Hepatocyte (in vitro differentiated cells): ENCODE data around the gene ATCAY. TPM values are rescaled to one million over a fixed set of nuclear protein-coding genes. Genes with fewer than 3 reads are reported as not detected.
A peak's percentile ranks its signal among the peaks of the same experiment; 100 is the strongest.

Source experiments
- DNase-seq: peaks from one replicate; pipeline ENCODE4 v3.0.0-alpha.2; 2016; ENCODE audit warnings: low spot score
- H2AFZ ChIP-seq: fragments of 200-600 bp; sonication (generic); 2 replicates; pipeline ENCODE4 v1.6.0; 2016; ENCODE audit warnings: antibody characterized with exemption, mild to moderate bottlenecking
- H3K27ac ChIP-seq: fragments of 200-600 bp; sonication (generic); 2 replicates; pipeline ENCODE4 v1.5.1; 2016; ENCODE audit warnings: mild to moderate bottlenecking
- H3K27me3 ChIP-seq: fragments of 200-600 bp; sonication (generic); 2 replicates; pipeline ENCODE4 v1.6.1; 2016
- H3K36me3 ChIP-seq: fragments of 200-600 bp; sonication (generic); replicated peaks from 2 replicates; pipeline ENCODE4 v1.5.1; 2016; ENCODE audit warnings: low read depth; ENCODE audit not compliant: insufficient read depth
- H3K4me1 ChIP-seq: fragments of 200-600 bp; sonication (generic); 2 replicates; pipeline ENCODE4 v1.5.1; 2016; ENCODE audit warnings: mild to moderate bottlenecking, moderate library complexity; ENCODE audit not compliant: insufficient read depth
- H3K4me2 ChIP-seq: fragments of 200-600 bp; sonication (generic); 2 replicates; pipeline ENCODE4 v1.6.0; 2016
- H3K4me3 ChIP-seq: fragments of 200-600 bp; sonication (generic); 2 replicates; pipeline ENCODE4 v1.5.1; 2016; ENCODE audit warnings: mild to moderate bottlenecking
- H3K79me2 ChIP-seq: fragments of 200-600 bp; sonication (generic); 2 replicates; pipeline ENCODE4 v1.6.0; 2017; ENCODE audit warnings: mild to moderate bottlenecking
- H3K9me2 ChIP-seq: fragments of 200-600 bp; sonication (generic); replicated peaks from 2 replicates; pipeline ENCODE4 v1.6.0; 2017; ENCODE audit warnings: mild to moderate bottlenecking; ENCODE audit not compliant: insufficient read depth
- H3K9me3 ChIP-seq: fragments of 200-600 bp; sonication (generic); 2 replicates; pipeline ENCODE4 v1.5.1; 2016; ENCODE audit warnings: low read depth, mild to moderate bottlenecking
- H4K20me1 ChIP-seq: fragments of 200-600 bp; sonication (generic); 2 replicates; pipeline ENCODE4 v1.6.0; 2016; ENCODE audit warnings: mild to moderate bottlenecking; ENCODE audit not compliant: insufficient read depth, poor library complexity, severe bottlenecking
- EZH2 ChIP-seq: fragments of 200-600 bp; sonication (generic); IDR thresholded peaks from 2 replicates; pipeline ENCODE4 v1.6.1; 2016; ENCODE audit warnings: antibody characterized with exemption, mild to moderate bottlenecking, borderline replicate concordance
- EZH2phosphoT487 ChIP-seq: fragments of 200-600 bp; sonication (generic); IDR thresholded peaks from one replicate; pipeline ENCODE4 v1.6.1; 2018; ENCODE audit warnings: antibody characterized with exemption, mild to moderate bottlenecking, low read depth, moderate library complexity; ENCODE audit not compliant: unreplicated experiment, severe bottlenecking
- WGBS: methylation state at CpG from one replicate; pipeline ENCODE4 v1.1.6; 2016; ENCODE audit warnings: low lambda C conversion rate; ENCODE audit errors: missing lambda C conversion rate; 5-methylcytosine and 5-hydroxymethylcytosine counted together
- polyA plus RNA-seq: library from polyadenylated mRNA; unstranded; fragments of >200 nt; fragmentation: Nextera tagmentation; extraction: Ambion mirVana; gene quantifications from 2 replicates; pipeline ENCODE4 v1.2.1, GENCODE V29; 2016
- total RNA-seq: library from RNA; depleted of rRNA; stranded (reverse); fragments of >200 nt; gene quantifications from 2 replicates; pipeline ENCODE4 v1.2.3, GENCODE V29; 2014
- TF ChIP-seq, protein P1 (sequence below): fragments of 200-600 bp; sonication (generic); IDR thresholded peaks from 2 replicates; pipeline ENCODE4 v1.5.1; 2016; ENCODE audit warnings: antibody characterized with exemption, mild to moderate bottlenecking; ENCODE audit not compliant: poor library complexity

The ATCAY gene
- total and polyA plus RNA-seq, 2 experiments from 2014 or later = 0.13 TPM; not detected in 1

DNA sequence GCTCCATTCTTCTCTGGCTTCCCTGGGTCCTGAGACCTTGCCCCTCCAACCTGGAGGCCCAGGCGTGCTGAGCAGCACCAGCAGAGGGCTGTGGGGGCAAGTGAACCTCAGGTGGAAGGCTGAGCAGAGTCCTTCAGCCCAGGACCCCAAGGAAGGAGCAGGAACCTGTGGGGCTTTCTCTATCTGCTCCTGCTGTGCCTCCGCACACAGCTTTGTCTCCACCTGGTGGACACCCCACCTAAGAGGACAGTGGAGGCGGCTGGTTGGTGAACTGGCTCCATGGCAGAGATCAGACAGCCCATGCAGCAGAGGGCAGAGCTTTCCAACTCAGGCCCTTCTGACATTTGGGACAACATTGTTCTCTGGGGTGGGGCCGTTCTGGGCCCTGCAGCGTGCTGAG, 31.4 kb upstream of the ATCAY start:
- TF ChIP-seq EZH2phosphoT487 (no peak), EZH2 (no peak)
- TF ChIP-seq, protein P1, sequence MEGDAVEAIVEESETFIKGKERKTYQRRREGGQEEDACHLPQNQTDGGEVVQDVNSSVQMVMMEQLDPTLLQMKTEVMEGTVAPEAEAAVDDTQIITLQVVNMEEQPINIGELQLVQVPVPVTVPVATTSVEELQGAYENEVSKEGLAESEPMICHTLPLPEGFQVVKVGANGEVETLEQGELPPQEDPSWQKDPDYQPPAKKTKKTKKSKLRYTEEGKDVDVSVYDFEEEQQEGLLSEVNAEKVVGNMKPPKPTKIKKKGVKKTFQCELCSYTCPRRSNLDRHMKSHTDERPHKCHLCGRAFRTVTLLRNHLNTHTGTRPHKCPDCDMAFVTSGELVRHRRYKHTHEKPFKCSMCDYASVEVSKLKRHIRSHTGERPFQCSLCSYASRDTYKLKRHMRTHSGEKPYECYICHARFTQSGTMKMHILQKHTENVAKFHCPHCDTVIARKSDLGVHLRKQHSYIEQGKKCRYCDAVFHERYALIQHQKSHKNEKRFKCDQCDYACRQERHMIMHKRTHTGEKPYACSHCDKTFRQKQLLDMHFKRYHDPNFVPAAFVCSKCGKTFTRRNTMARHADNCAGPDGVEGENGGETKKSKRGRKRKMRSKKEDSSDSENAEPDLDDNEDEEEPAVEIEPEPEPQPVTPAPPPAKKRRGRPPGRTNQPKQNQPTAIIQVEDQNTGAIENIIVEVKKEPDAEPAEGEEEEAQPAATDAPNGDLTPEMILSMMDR = peak; percentile 40
- no peak overlapping the region for H3K27ac ChIP-seq
- H4K20me1 ChIP-seq = no peaks in the 10 kb centered on the region
- no peaks in the 10 kb centered on the region for H3K36me3 ChIP-seq
- WGBS = 54% methylated on average over 5 of the region's 5 CpGs
- peak; percentile 45 for DNase-seq
- no peaks in the 10 kb centered on the region for H3K9me3 ChIP-seq
- H3K9me2 ChIP-seq = no peaks in the 10 kb centered on the region
- no peaks in the 10 kb centered on the region for H3K4me1 ChIP-seq
- no peak overlapping the region for H2AFZ ChIP-seq
- H3K79me2 ChIP-seq = no peaks in the 10 kb centered on the region
- H3K4me3 ChIP-seq = no peak overlapping the region
- H3K27me3 ChIP-seq = no peaks in the 10 kb centered on the region
- H3K4me2 ChIP-seq = no peak overlapping the region

DNA sequence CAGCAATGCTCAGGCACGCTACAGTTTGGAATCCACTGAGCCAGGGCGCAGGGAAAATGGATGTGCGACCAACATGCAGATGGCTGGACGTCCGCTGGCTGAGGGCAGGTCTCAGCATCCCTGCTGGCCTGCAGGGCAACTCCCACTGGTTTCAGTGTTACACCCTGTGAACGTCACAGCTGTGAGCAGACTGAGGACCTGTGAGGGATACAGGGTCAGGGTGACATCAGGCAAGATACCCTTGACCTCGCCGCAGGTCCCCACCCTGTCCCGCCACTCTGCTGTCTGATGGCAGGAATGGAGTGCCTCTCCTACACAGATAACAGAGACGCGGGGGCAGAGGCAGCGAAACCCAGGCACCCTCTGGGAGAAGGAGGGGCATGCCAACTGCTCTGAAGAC, 30.7 kb upstream of the ATCAY start:
- Histone ChIP-seq H3K27me3 (no peaks in the 10 kb centered on the region), H3K27ac (no peak overlapping the region), H3K36me3 (no peaks in the 10 kb centered on the region), H2AFZ (no peak overlapping the region), H4K20me1 (no peaks in the 10 kb centered on the region), H3K79me2 (no peaks in the 10 kb centered on the region), H3K9me3 (no peaks in the 10 kb centered on the region), H3K4me2 (no peak overlapping the region), H3K9me2 (no peaks in the 10 kb centered on the region), H3K4me1 (no peaks in the 10 kb centered on the region), H3K4me3 (no peak overlapping the region)
- no peak for DNase-seq
- 94% methylated on average over 10 of the region's 12 CpGs for WGBS
- TF ChIP-seq EZH2 = no peak
- TF ChIP-seq EZH2phosphoT487 = no peak
- TF ChIP-seq, protein P1 = no peak

DNA sequence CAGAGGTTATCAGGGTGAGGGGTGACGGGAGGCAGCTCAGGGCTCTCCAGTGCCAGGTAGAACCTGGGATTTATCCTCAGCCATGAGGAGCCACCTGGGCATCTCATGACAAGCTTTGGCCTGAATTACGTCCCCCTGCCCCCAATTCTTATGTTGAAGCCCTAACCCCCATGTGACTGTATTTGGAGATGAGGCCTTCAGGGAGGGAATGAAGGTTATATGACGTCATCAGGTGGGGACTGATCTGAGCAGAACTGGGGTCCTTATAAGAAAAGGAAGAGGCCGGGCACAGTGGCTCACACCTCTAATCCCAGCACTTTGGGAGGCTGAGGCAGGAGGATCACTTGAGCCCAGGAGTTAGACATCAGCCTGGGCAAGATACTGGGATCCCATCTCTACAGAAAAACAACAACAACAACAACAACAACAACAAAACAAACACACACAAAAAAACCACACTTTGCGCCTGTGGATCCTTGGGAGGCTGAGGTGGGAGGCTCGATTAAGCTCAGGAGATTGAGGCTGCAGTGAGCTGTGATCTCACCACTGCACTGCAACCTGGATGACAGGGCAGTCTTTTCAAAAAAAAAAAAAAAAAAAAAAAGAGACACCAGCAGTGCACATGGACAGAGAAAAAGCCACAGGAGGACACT, 30.0 kb upstream of the ATCAY start:
- H3K9me2 ChIP-seq = no peaks in the 10 kb centered on the region
- no peak overlapping the region for H3K27ac ChIP-seq
- no peaks in the 10 kb centered on the region for H3K4me1 ChIP-seq
- no peaks in the 10 kb centered on the region for H3K79me2 ChIP-seq
- no peaks in the 10 kb centered on the region for H3K27me3 ChIP-seq
- no peaks in the 10 kb centered on the region for H3K36me3 ChIP-seq
- no peak for DNase-seq
- no peaks in the 10 kb centered on the region for H4K20me1 ChIP-seq
- H3K4me3 ChIP-seq = no peak overlapping the region
- H3K4me2 ChIP-seq = no peak overlapping the region
- WGBS = 86% methylated on average over 6 of the region's 6 CpGs
- no peaks in the 10 kb centered on the region for H3K9me3 ChIP-seq
- no peak overlapping the region for H2AFZ ChIP-seq
- no peak for TF ChIP-seq EZH2
- TF ChIP-seq, protein P1 = no peak
- no peak for TF ChIP-seq EZH2phosphoT487
